Measurements from ENCODE around the gene ZKSCAN2.

Gene ZKSCAN2

GRCh38 chr16:25223964-25224363 is 33.7 kb downstream of the ZKSCAN2 start:
- DNase-seq (ENCODE audit: low read depth), result no peak

- no peak for DNase-seq (ENCODE audit: low read depth)
Measured at GRCh38 chr16:25222959-25223358, 34.7 kb downstream of the ZKSCAN2 start.

- no peak for DNase-seq (ENCODE audit: low read depth)
Measured at GRCh38 chr16:25219070-25219737, 38.4 kb downstream of the ZKSCAN2 start.

GRCh38 chr16:25217921-25218320 is 39.7 kb downstream of the ZKSCAN2 start:
- DNase-seq (ENCODE audit: low read depth), result no peak

- no peak for DNase-seq (ENCODE audit: low read depth)
Measured at GRCh38 chr16:25217112-25217511, 40.5 kb downstream of the ZKSCAN2 start.

- DNase-seq (ENCODE audit: low read depth), result peak; percentile 39
Measured at GRCh38 chr16:25213709-25214397, 43.8 kb downstream of the ZKSCAN2 start.

- peak; percentile 63 for DNase-seq (ENCODE audit: low read depth)
Measured at GRCh38 chr16:25212636-25213035, 45.0 kb downstream of the ZKSCAN2 start.

- DNase-seq (ENCODE audit: low read depth), result peak; percentile 91
Measured at GRCh38 chr16:25210758-25211157, 46.9 kb downstream of the ZKSCAN2 start.

- no peak for DNase-seq (ENCODE audit: low read depth)
Measured at GRCh38 chr16:25199457-25199856, 58.2 kb downstream of the ZKSCAN2 start.

GRCh38 chr16:25198021-25198420 is 59.6 kb downstream of the ZKSCAN2 start:
- no peak for DNase-seq (ENCODE audit: low read depth)

- DNase-seq (ENCODE audit: low read depth), result no peak
Measured at GRCh38 chr16:25194273-25194878, 63.3 kb downstream of the ZKSCAN2 start.

GRCh38 chr16:25192096-25192495 is 65.5 kb downstream of the ZKSCAN2 start:
- no peak for DNase-seq (ENCODE audit: low read depth)

- DNase-seq (ENCODE audit: low read depth), result no peak
Measured at GRCh38 chr16:25189305-25189704, 68.3 kb downstream of the ZKSCAN2 start.

GRCh38 chr16:25187491-25187795 is 70.2 kb downstream of the ZKSCAN2 start:
- no peak for DNase-seq (ENCODE audit: low read depth)
